IMR-90 (cell line): ENCODE measurements around the gene PPFIA2. TPM values are rescaled to one million over a fixed set of nuclear protein-coding genes. Genes with fewer than 3 reads are reported as not detected.

ENCODE experiments used
- ATAC-seq: fragments of 200-7000 bp; cut with Tn5 transposase; 2 replicates; pipeline ENCODE4 v1.9.1; 2020; ENCODE audit warnings: low read depth, mild to moderate bottlenecking, moderate library complexity
- BruUV-seq: library from RNA; stranded (reverse); fragments of 400-500 nt; replicated peaks from 2 replicates; lab custom pipeline; 2021; lab: Mats Ljungman, UMichigan
- CTCF ChIA-PET: fragments of 300-600 bp; formaldehyde crosslinking; extraction: SDS; loops from one replicate; lab custom pipeline; 2021; ENCODE audit warnings: antibody characterized with exemption; lab: Yijun Ruan, JAX
- POLR2A ChIA-PET: fragments of 300-600 bp; sonication (Branson Sonifier 250); formaldehyde crosslinking; loops from one replicate; lab custom pipeline; 2022; ENCODE audit warnings: antibody characterized with exemption; ENCODE audit not compliant: unreplicated experiment; lab: Charles Lee
- DNase-seq: peaks from one replicate; pipeline ENCODE4 v3.0.0; 2013
- H2AFZ ChIP-seq: replicated peaks from 2 replicates; pipeline ENCODE3; 2013; ENCODE audit warnings: low read length, mild to moderate bottlenecking; ENCODE audit not compliant: poor library complexity
- H2AK5ac ChIP-seq: 2 replicates; pipeline ENCODE4 v1.6.1; 2013; ENCODE audit warnings: low read depth, low read length, inconsistent platforms
- H2AK9ac ChIP-seq: replicated peaks from 2 replicates; pipeline ENCODE3; 2013; ENCODE audit warnings: mild to moderate bottlenecking, low read depth, low read length, moderate library complexity; ENCODE audit not compliant: poor library complexity
- H2BK120ac ChIP-seq: 2 replicates; pipeline ENCODE4 v1.6.1; 2013; ENCODE audit warnings: low read depth, low read length, inconsistent platforms
- H2BK15ac ChIP-seq: 3 replicates; pipeline ENCODE4 v1.6.1; 2013; ENCODE audit warnings: low read depth, low read length, inconsistent platforms
- H2BK20ac ChIP-seq: 2 replicates; pipeline ENCODE4 v1.6.1; 2013; ENCODE audit warnings: low read depth, mild to moderate bottlenecking, inconsistent platforms, low read length, moderate library complexity
- H2BK5ac ChIP-seq: 2 replicates; pipeline ENCODE4 v1.6.1; 2013; ENCODE audit warnings: mild to moderate bottlenecking, low read depth, low read length, inconsistent platforms; ENCODE audit not compliant: poor library complexity, severe bottlenecking
- H3K14ac ChIP-seq: replicated peaks from 2 replicates; pipeline ENCODE4 v1.6.1; 2013; ENCODE audit warnings: low read depth, low read length, inconsistent platforms
- H3K18ac ChIP-seq: 2 replicates; pipeline ENCODE4 v1.6.1; 2013; ENCODE audit warnings: low read depth, low read length, control low read depth
- H3K23ac ChIP-seq: 2 replicates; pipeline ENCODE4 v1.6.1; 2013; ENCODE audit warnings: low read depth, low read length, inconsistent platforms
- H3K27ac ChIP-seq: 2 replicates; pipeline ENCODE4 v1.5.1; 2013; ENCODE audit warnings: mild to moderate bottlenecking, control low read depth, low read length; ENCODE audit not compliant: insufficient read depth
- H3K27me3 ChIP-seq: 2 replicates; pipeline ENCODE4 v1.6.1; 2013; ENCODE audit warnings: low read length; ENCODE audit not compliant: control insufficient read depth, insufficient read depth
- H3K36me3 ChIP-seq: 2 replicates; pipeline ENCODE4 v1.6.1; 2013; ENCODE audit warnings: low read length, mixed read lengths; ENCODE audit not compliant: control insufficient read depth, insufficient read depth
- H3K4ac ChIP-seq: 2 replicates; pipeline ENCODE4 v1.6.1; 2013; ENCODE audit warnings: low read depth, low read length, inconsistent platforms
- H3K4me1 ChIP-seq: 2 replicates; pipeline ENCODE4 v1.6.1; 2013; ENCODE audit warnings: low read length, mixed read lengths; ENCODE audit not compliant: control insufficient read depth, insufficient read depth
- H3K4me2 ChIP-seq: 2 replicates; pipeline ENCODE4 v1.6.1; 2013; ENCODE audit warnings: low read depth, mild to moderate bottlenecking, control low read depth, low read length, moderate library complexity
- H3K4me3 ChIP-seq: 2 replicates; pipeline ENCODE4 v1.5.1; 2013; ENCODE audit warnings: low read depth, mild to moderate bottlenecking, control low read depth, low read length, moderate library complexity; ENCODE audit not compliant: insufficient read depth
- H3K56ac ChIP-seq: 2 replicates; pipeline ENCODE4 v1.6.1; 2013; ENCODE audit warnings: low read length, inconsistent platforms; ENCODE audit not compliant: insufficient read depth; ENCODE audit errors: extremely low read depth
- H3K79me1 ChIP-seq, 2 experiments: 2 replicates each; pipeline ENCODE4 v1.6.1; 2013; ENCODE audit warnings: low read length in 2 of 2, inconsistent platforms in 1 of 2, low read depth in 1 of 2
- H3K9ac ChIP-seq: 2 replicates; pipeline ENCODE4 v1.6.1; 2013; ENCODE audit warnings: low read depth, low read length, control low read depth
- H3K9me1 ChIP-seq: 2 replicates; pipeline ENCODE4 v1.6.1; 2013; ENCODE audit warnings: low read length, inconsistent platforms; ENCODE audit not compliant: insufficient read depth
- H3K9me3 ChIP-seq: 2 replicates; pipeline ENCODE4 v1.6.1; 2013; ENCODE audit warnings: low read length; ENCODE audit not compliant: control insufficient read depth, insufficient read depth
- H4K20me1 ChIP-seq: 2 replicates; pipeline ENCODE4 v1.6.1; 2013; ENCODE audit warnings: low read length, inconsistent platforms; ENCODE audit not compliant: insufficient read depth
- H4K5ac ChIP-seq: 2 replicates; pipeline ENCODE4 v1.6.1; 2013; ENCODE audit warnings: mild to moderate bottlenecking, low read depth, low read length, control low read depth
- H4K8ac ChIP-seq, 2 experiments: 2 replicates each; pipeline ENCODE4 v1.6.1; 2013; ENCODE audit warnings: low read depth in 2 of 2, low read length in 2 of 2, control low read depth in 1 of 2, inconsistent platforms in 1 of 2
- H4K91ac ChIP-seq: 2 replicates; pipeline ENCODE4 v1.6.1; 2013; ENCODE audit warnings: low read depth, low read length, inconsistent platforms; ENCODE audit not compliant: insufficient read depth
- BHLHE40 ChIP-seq: fragments of 150-350 bp; IDR thresholded peaks from 2 replicates; pipeline ENCODE4 v1.6.1; 2016; ENCODE audit warnings: mild to moderate bottlenecking, low read depth, low read length
- CEBPB ChIP-seq: IDR thresholded peaks from 2 replicates; pipeline ENCODE4 v1.6.1; 2012; ENCODE audit warnings: low read depth, low read length, improper control_type of control experiment
- CHD1 ChIP-seq: IDR thresholded peaks from 2 replicates; pipeline ENCODE4 v1.6.1; 2012; ENCODE audit warnings: low read depth, low read length, improper control_type of control experiment
- FOS ChIP-seq: fragments of 150-350 bp; IDR thresholded peaks from 2 replicates; pipeline ENCODE4 v1.6.1; 2016; ENCODE audit warnings: low read depth, low read length
- MAFK ChIP-seq: IDR thresholded peaks from 2 replicates; pipeline ENCODE4 v1.6.1; 2012; ENCODE audit warnings: low read depth, low read length, improper control_type of control experiment
- MAZ ChIP-seq: IDR thresholded peaks from 2 replicates; pipeline ENCODE4 v1.6.1; 2012; ENCODE audit warnings: low read depth, mild to moderate bottlenecking, low read length, improper control_type of control experiment, moderate library complexity, borderline replicate concordance
- MXI1 ChIP-seq: IDR thresholded peaks from 2 replicates; pipeline ENCODE4 v1.6.1; 2012; ENCODE audit warnings: low read depth, mild to moderate bottlenecking, low read length, moderate library complexity, borderline replicate concordance
- NFE2L2 ChIP-seq: fragments of 150-350 bp; IDR thresholded peaks from 2 replicates; pipeline ENCODE4 v1.6.1; 2016; ENCODE audit warnings: low read depth, mild to moderate bottlenecking, low read length
- RAD21 ChIP-seq: IDR thresholded peaks from 2 replicates; pipeline ENCODE4 v1.6.1; 2012; ENCODE audit warnings: low read length, improper control_type of control experiment
- WGBS, 2 experiments: methylation state at CpG; one replicate each; pipeline versions ENCODE4 v1.1.5 to v1.1.7; 2013; ENCODE audit warnings: missing lambda C conversion rate in 2 of 2; ENCODE audit not compliant: insufficient read length in 1 of 2; ENCODE audit errors: extremely low coverage in 2 of 2; 5-methylcytosine and 5-hydroxymethylcytosine counted together
- dilution Hi-C: fragments of 300-500 bp; cut with HindIII; formaldehyde crosslinking; loops from one replicate; pipeline ENCODE4 v1.14.3; 2018; ENCODE audit warnings: low sequenced_read_pairs; ENCODE audit not compliant: unreplicated experiment
- in situ Hi-C: fragments of 300-500 bp; cut with MboI; formaldehyde crosslinking; loops from 3 replicates; pipeline ENCODE4 v1.14.3; 2019; ENCODE audit warnings: low sequenced_read_pairs, inconsistent platforms, mixed read lengths
- intact Hi-C: fragments of 100-400 bp; cut with micrococcal nuclease; formaldehyde crosslinking; loops from 2 replicates; pipeline ENCODE4 v1.10.0; 2022
- polyA plus RNA-seq, 3 experiments: library from polyadenylated mRNA; depleted of rRNA; stranded (reverse); fragments of >200 nt; gene quantifications; 2 replicates each; pipeline ENCODE4 v1.2.3, GENCODE V29; 2012; ENCODE audit warnings: low replicate concordance in 1 of 3
- total RNA-seq: library from RNA; depleted of rRNA; stranded (reverse); fragments of >200 nt; gene quantifications from 2 replicates; pipeline ENCODE4 v1.2.3, GENCODE V29; 2012
- TF ChIP-seq, protein P1 (sequence below): conservative IDR thresholded peaks from 2 replicates; pipeline ENCODE4 v1.5.1; 2012; ENCODE audit warnings: mild to moderate bottlenecking, low read depth, low read length, improper control_type of control experiment

The PPFIA2 gene
- total and polyA plus RNA-seq, 2 of the 4 experiments (the other 2 are of a cell fraction) = 0.29 to 1.3 TPM

DNA sequence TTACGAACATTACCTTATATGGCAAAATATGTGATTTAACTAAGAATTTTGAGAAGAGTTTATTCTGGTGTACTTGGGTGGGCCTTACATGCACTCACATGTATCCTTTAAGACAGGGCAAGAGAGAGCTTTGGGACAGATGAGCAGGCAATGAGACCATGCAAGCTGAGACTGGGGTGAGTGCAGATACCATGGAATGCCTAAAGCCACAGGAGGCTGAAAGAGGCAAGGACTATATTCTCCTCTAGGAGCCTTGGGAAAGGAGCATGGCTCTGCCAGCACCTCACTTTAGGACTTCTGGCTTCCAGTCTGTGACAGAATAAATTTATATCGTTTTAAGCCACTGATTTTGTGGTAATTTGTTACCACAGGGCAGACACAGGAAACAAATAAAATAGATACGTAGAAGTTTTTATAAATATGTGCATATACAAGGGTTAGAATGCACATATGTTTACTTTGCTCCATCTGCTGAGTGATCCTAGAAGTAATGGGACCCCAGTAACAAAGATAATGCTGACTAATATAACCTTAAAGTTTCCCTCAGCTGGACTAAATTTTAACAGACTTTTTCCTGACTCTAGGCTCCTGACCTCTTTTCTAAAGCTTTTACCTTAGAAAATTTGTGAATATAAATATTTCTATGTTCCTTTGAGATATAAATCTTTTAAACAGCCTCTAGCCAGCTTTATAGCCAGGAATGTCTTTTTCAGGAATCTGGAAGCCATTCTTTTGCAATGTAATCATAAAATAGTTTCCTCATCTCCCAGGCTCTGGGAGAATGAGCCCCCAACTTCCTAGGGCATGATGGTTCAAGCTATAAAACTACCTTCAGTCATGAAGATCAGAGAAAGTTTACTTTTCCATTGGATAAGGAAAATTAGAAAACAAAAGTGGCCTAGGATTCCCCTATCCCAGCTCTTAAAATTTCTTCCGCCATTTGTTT, 216.8 kb downstream of the PPFIA2 start:
- Histone ChIP-seq H2BK120ac (no peak overlapping the region), H3K27me3 (no peaks in the 10 kb centered on the region), H3K18ac (no peak overlapping the region), H4K5ac (no peak overlapping the region), H2AK9ac (no peak overlapping the region), H3K56ac (no peak overlapping the region), H3K79me1 (no peaks in the 10 kb centered on the region), H2BK20ac (no peak overlapping the region), H3K9ac (no peak overlapping the region), H3K9me1 (no peaks in the 10 kb centered on the region), H3K4me3 (no peak overlapping the region), H2AK5ac (no peak overlapping the region), H2BK15ac (no peak overlapping the region), H3K27ac (no peak overlapping the region), H2BK5ac (no peak overlapping the region), H3K9me3 (no peaks in the 10 kb centered on the region), H4K8ac (no peak overlapping the region), H3K4me2 (no peak overlapping the region), H3K36me3 (no peaks in the 10 kb centered on the region), H3K23ac (no peak overlapping the region), H3K4me1 (no peaks in the 10 kb centered on the region), H2AFZ (no peak overlapping the region), H3K14ac (no peak overlapping the region), H3K4ac (no peak overlapping the region), H4K91ac (no peak overlapping the region), H4K20me1 (no peaks in the 10 kb centered on the region)
- ATAC-seq = peak; percentile 37
- ChIA-PET CTCF (no interaction called here), POLR2A (no interaction called here)
- no CpG with 5 or more reads among the region's 4 CpGs for WGBS, 2 experiments
- in situ Hi-C loops (no loop called here), intact Hi-C loops (no loop called here), dilution Hi-C loops (no loop called here)
- no TSS peak for BruUV-seq
- DNase-seq = no peak
- TF ChIP-seq, protein P1, sequence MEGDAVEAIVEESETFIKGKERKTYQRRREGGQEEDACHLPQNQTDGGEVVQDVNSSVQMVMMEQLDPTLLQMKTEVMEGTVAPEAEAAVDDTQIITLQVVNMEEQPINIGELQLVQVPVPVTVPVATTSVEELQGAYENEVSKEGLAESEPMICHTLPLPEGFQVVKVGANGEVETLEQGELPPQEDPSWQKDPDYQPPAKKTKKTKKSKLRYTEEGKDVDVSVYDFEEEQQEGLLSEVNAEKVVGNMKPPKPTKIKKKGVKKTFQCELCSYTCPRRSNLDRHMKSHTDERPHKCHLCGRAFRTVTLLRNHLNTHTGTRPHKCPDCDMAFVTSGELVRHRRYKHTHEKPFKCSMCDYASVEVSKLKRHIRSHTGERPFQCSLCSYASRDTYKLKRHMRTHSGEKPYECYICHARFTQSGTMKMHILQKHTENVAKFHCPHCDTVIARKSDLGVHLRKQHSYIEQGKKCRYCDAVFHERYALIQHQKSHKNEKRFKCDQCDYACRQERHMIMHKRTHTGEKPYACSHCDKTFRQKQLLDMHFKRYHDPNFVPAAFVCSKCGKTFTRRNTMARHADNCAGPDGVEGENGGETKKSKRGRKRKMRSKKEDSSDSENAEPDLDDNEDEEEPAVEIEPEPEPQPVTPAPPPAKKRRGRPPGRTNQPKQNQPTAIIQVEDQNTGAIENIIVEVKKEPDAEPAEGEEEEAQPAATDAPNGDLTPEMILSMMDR = no peak
- TF ChIP-seq FOS (no peak), MAFK (no peak), BHLHE40 (no peak), MXI1 (no peak), RAD21 (no peak), NFE2L2 (no peak), CEBPB (no peak), MAZ (no peak), CHD1 (no peak)
